Heart left ventricle (tissue), 13 donors: Measurements from ENCODE around the gene KCNIP3.

Experiments used
- CTCF ChIP-seq, 12 donors: fragments of 200-600 bp; sonication (generic) in 4 of 12; IDR thresholded peaks; one replicate each; pipeline versions ENCODE4 v1.5.0 to v1.8.0; 2018 to 2022; ENCODE audit warnings: antibody characterized with exemption in 12 of 12, mild to moderate bottlenecking in 5 of 12
- POLR2A ChIP-seq, 2 donors: fragments of 450-650 bp; IDR thresholded peaks; one replicate each; pipeline ENCODE4 v1.6.1; 2017; ENCODE audit warnings: antibody characterized with exemption in 2 of 2, mild to moderate bottlenecking in 2 of 2, moderate library complexity in 2 of 2
- donor health status: ischemic (EF 13 %, LVEDD 7.1; RV severe dilation, severe dysfunction).
- donor health status: DM: no; HTN: yes; CAD: no.
- donor health status: DM: no; HTN: no; CAD: no.
- donor health status: ischemic (EF 25% LVEDD 6.9; RV normal size, moderate dysfunction).
- donor health status: ischemic (EF 25% LVEDD 5.7; RV mildly dilated, moderate dysfunction).
- donor health status: ischemic (EF 35%, LVEDD 5.7; RV mildly dilated, moderate dysfunction).
- donor health status: nonischemic (EF 11% LVEDD 7.7; RV severe dilation, severe dysfunction).
- donor health status: DM: yes; HTN: yes; CAD: no.
- donor health status: PGD.
- donor health status: ischemic (EF 29% LVEDD 5.4; RV normal size, mild dysfunction).
- donor health status: nonischemic (EF 23%, LVEDD 6.1; RV moderate dilation, normal function).

GRCh38 chr2:95308426-95308990, 11.4 kb downstream of the KCNIP3 start:
- no peak for TF ChIP-seq CTCF (IDR thresholded peaks at IDR 0.05)
- no peak for TF ChIP-seq POLR2A (IDR thresholded peaks at IDR 0.05)
